ENCODE measurements around the gene KRAS.

KRAS gene

GRCh38 chr12:25251769-25252168 is 1.0 kb upstream of the KRAS start:
- TF ChIP-seq SIN3A (IDR thresholded peaks at IDR 0.05; ENCODE audit: borderline replicate concordance, insufficient read depth, low read length) (no peak), POLR2AphosphoS5 (IDR thresholded peaks at IDR 0.05; ENCODE audit: low read depth, low read length) (no peak), TAF1 (IDR thresholded peaks at IDR 0.05; ENCODE audit: borderline replicate concordance, insufficient read depth, low read length) (no peak), FOXP2 (optimal IDR thresholded peaks at IDR 0.05; ENCODE audit: borderline replicate concordance, extremely low read depth, extremely low read length, insufficient read depth) (no peak), REST (IDR thresholded peaks at IDR 0.05; ENCODE audit: insufficient read depth in 1 of 2, low read depth in 2 of 2, low read length in 2 of 2) (no peak)

GRCh38 chr12:25249931-25250738 is 594 bp downstream of the KRAS start:
- TF ChIP-seq FOXP2 (optimal IDR thresholded peaks at IDR 0.05; ENCODE audit: borderline replicate concordance, extremely low read depth, extremely low read length, insufficient read depth) (no peak), REST (IDR thresholded peaks at IDR 0.05; ENCODE audit: insufficient read depth in 1 of 2, low read depth in 2 of 2, low read length in 2 of 2) (no peak), SIN3A (IDR thresholded peaks at IDR 0.05; ENCODE audit: borderline replicate concordance, insufficient read depth, low read length) (no peak), TAF1 (IDR thresholded peaks at IDR 0.05; ENCODE audit: borderline replicate concordance, insufficient read depth, low read length) (no peak), POLR2AphosphoS5 (IDR thresholded peaks at IDR 0.05; ENCODE audit: low read depth, low read length) (no peak)

- TF ChIP-seq FOXP2 (optimal IDR thresholded peaks at IDR 0.05; ENCODE audit: borderline replicate concordance, extremely low read depth, extremely low read length, insufficient read depth) (no peak), POLR2AphosphoS5 (IDR thresholded peaks at IDR 0.05; ENCODE audit: low read depth, low read length) (no peak), REST (IDR thresholded peaks at IDR 0.05; ENCODE audit: insufficient read depth in 1 of 2, low read depth in 2 of 2, low read length in 2 of 2) (no peak), SIN3A (IDR thresholded peaks at IDR 0.05; ENCODE audit: borderline replicate concordance, insufficient read depth, low read length) (no peak), TAF1 (IDR thresholded peaks at IDR 0.05; ENCODE audit: borderline replicate concordance, insufficient read depth, low read length) (no peak)
These were observed 2.0 kb downstream of the KRAS start for GRCh38 chr12:25248732-25249131.

- TF ChIP-seq FOXP2 (optimal IDR thresholded peaks at IDR 0.05; ENCODE audit: borderline replicate concordance, extremely low read depth, extremely low read length, insufficient read depth), result no peak
- no peak for TF ChIP-seq REST (IDR thresholded peaks at IDR 0.05; ENCODE audit: insufficient read depth in 1 of 2, low read depth in 2 of 2, low read length in 2 of 2)
- TF ChIP-seq TAF1 (IDR thresholded peaks at IDR 0.05; ENCODE audit: borderline replicate concordance, insufficient read depth, low read length), result no peak
- TF ChIP-seq SIN3A (IDR thresholded peaks at IDR 0.05; ENCODE audit: borderline replicate concordance, insufficient read depth, low read length), result no peak
- no peak for TF ChIP-seq POLR2AphosphoS5 (IDR thresholded peaks at IDR 0.05; ENCODE audit: low read depth, low read length)
These were observed 2.6 kb downstream of the KRAS start for GRCh38 chr12:25248137-25248536.

Data from PFSK-1 (cell line).